ENCODE measurements around the gene GTF2B.
"Not testable (repeated sequence)": the region's sequence is repeated elsewhere in the genome, so short reads cannot be mapped to it uniquely, and the experiment has no call there.

The GTF2B gene

DNA sequence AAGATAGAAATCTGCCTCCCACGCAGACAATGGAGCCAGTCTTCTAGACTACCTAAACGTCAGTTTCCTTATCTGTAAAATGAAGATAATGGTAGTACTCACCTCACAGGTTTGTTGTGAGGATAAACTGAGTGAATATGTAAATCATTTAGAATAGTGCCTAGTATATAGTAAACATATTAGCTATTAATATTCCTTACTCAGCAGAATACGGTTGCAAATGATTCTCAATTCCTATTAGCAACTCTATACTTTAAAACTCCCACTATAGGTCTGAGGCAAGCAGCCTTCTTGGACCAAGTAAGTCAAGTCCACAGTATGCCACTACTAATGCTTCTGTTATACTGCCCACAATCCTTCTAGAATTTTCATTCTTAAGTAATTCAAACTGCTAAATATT is 5.4 kb downstream of the GTF2B start:
- Histone ChIP-seq H3K4me2 (ENCODE audit: low read depth, low read length, poor library complexity, severe bottlenecking) (no peak overlapping the region), H2AFZ (ENCODE audit: low read depth, low read length, severe bottlenecking) (no peak overlapping the region), H3K4me3 (ENCODE audit: insufficient read depth, low read length, poor library complexity, severe bottlenecking) (no peak overlapping the region), H3K36me3 (ENCODE audit: low read length) (peaks cover 35% of the 10 kb centered on the region; the same call in 1 of the 2 replicates), H3K27me3 (ENCODE audit: low read length) (no peaks in the 10 kb centered on the region), H3K9ac (ENCODE audit: low read length) (no peak overlapping the region), H4K20me1 (ENCODE audit: low read depth, low read length) (peaks cover 5% of the 10 kb centered on the region; the same call in 1 of the 2 replicates), H3K27ac (ENCODE audit: low read depth, low read length) (no peak overlapping the region), H3K79me2 (ENCODE audit: insufficient read depth, low read length) (peaks cover 71% of the 10 kb centered on the region), H3K9me2 (replicated peaks; ENCODE audit: insufficient read depth, low read length) (no peaks in the 10 kb centered on the region), H3K9me3 (ENCODE audit: insufficient read depth, low read length) (no peaks in the 10 kb centered on the region), H3F3A (ENCODE audit: insufficient read depth) (no peaks in the 10 kb centered on the region)
- TF ChIP-seq, protein P1, sequence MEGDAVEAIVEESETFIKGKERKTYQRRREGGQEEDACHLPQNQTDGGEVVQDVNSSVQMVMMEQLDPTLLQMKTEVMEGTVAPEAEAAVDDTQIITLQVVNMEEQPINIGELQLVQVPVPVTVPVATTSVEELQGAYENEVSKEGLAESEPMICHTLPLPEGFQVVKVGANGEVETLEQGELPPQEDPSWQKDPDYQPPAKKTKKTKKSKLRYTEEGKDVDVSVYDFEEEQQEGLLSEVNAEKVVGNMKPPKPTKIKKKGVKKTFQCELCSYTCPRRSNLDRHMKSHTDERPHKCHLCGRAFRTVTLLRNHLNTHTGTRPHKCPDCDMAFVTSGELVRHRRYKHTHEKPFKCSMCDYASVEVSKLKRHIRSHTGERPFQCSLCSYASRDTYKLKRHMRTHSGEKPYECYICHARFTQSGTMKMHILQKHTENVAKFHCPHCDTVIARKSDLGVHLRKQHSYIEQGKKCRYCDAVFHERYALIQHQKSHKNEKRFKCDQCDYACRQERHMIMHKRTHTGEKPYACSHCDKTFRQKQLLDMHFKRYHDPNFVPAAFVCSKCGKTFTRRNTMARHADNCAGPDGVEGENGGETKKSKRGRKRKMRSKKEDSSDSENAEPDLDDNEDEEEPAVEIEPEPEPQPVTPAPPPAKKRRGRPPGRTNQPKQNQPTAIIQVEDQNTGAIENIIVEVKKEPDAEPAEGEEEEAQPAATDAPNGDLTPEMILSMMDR (IDR thresholded peaks at IDR 0.05; ENCODE audit: insufficient read depth, low read length, poor library complexity, severe bottlenecking) = no peak
- no peak for TF ChIP-seq EZH2phosphoT487 (conservative IDR thresholded peaks at IDR 0.05; ENCODE audit: low read length)

DNA sequence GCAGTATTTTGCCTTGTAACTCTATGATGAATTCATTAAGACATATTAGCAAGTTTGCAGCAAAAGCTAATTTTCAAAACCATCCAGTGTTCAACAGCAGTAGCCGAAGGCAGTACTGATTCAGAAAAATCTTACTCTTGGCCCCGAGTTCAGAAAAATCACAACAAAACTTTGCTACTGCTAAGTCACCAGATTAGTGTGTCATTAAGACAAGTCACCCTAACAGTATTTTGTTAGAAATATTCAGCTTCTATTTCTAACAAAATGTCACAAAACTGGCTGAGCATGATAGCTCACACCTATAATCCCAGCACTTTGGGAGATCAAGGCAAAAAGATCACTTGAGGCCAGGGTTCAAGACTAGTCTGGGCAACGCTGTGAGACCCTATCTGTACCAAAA is 8.2 kb downstream of the GTF2B start:
- Histone ChIP-seq H3K79me2 (ENCODE audit: insufficient read depth, low read length) (peaks cover 54% of the 10 kb centered on the region), H3K9ac (ENCODE audit: low read length) (no peak overlapping the region), H3F3A (ENCODE audit: insufficient read depth) (peaks cover 8% of the 10 kb centered on the region; the same call in 1 of the 2 replicates), H3K27ac (ENCODE audit: low read depth, low read length) (no peak overlapping the region), H2AFZ (ENCODE audit: low read depth, low read length, severe bottlenecking) (no peak overlapping the region), H3K27me3 (ENCODE audit: low read length) (no peaks in the 10 kb centered on the region), H3K36me3 (ENCODE audit: low read length) (peaks cover 35% of the 10 kb centered on the region; the same call in 1 of the 2 replicates), H3K4me3 (ENCODE audit: insufficient read depth, low read length, poor library complexity, severe bottlenecking) (no peak overlapping the region), H3K9me2 (replicated peaks; ENCODE audit: insufficient read depth, low read length) (no peaks in the 10 kb centered on the region), H4K20me1 (ENCODE audit: low read depth, low read length) (no peaks in the 10 kb centered on the region), H3K4me2 (ENCODE audit: low read depth, low read length, poor library complexity, severe bottlenecking) (no peak overlapping the region), H3K9me3 (ENCODE audit: insufficient read depth, low read length) (no peaks in the 10 kb centered on the region)
- TF ChIP-seq, protein P1 (IDR thresholded peaks at IDR 0.05; ENCODE audit: insufficient read depth, low read length, poor library complexity, severe bottlenecking) = no peak
- no peak for TF ChIP-seq EZH2phosphoT487 (conservative IDR thresholded peaks at IDR 0.05; ENCODE audit: low read length)

DNA sequence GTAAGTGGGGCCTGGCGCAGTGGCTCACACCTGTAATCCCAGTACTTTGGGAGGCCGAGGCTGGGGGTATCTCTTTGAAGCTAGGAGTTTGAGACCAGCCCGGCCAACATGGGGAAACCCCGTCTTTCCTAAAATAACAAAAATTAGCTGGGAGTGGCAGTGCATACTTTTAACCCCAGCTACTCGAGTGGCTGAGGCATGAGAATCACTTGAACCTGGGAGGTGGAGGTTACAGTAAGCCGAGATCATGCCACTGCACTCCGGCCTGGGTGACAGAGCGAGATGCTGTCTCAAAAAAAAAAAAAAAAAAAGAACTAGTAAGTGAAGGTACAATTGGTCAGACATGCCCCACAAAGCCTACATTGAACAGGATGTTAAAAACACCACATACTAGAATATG is 10.7 kb downstream of the GTF2B start:
- H3K27ac ChIP-seq (ENCODE audit: low read depth, low read length); H3K9me3 ChIP-seq (ENCODE audit: insufficient read depth, low read length); H3K4me2 ChIP-seq (ENCODE audit: low read depth, low read length, poor library complexity, severe bottlenecking); H3K4me3 ChIP-seq (ENCODE audit: insufficient read depth, low read length, poor library complexity, severe bottlenecking); H3F3A ChIP-seq (ENCODE audit: insufficient read depth); H4K20me1 ChIP-seq (ENCODE audit: low read depth, low read length); H3K27me3 ChIP-seq (ENCODE audit: low read length); H3K9ac ChIP-seq (ENCODE audit: low read length); H3K9me2 ChIP-seq (replicated peaks; ENCODE audit: insufficient read depth, low read length); H2AFZ ChIP-seq (ENCODE audit: low read depth, low read length, severe bottlenecking): not testable (repeated sequence)
- peaks cover 18% of the 10 kb centered on the region; the same call in 1 of the 2 replicates for H3K36me3 ChIP-seq (ENCODE audit: low read length)
- H3K79me2 ChIP-seq (ENCODE audit: insufficient read depth, low read length) = peaks cover 63% of the 10 kb centered on the region

DNA sequence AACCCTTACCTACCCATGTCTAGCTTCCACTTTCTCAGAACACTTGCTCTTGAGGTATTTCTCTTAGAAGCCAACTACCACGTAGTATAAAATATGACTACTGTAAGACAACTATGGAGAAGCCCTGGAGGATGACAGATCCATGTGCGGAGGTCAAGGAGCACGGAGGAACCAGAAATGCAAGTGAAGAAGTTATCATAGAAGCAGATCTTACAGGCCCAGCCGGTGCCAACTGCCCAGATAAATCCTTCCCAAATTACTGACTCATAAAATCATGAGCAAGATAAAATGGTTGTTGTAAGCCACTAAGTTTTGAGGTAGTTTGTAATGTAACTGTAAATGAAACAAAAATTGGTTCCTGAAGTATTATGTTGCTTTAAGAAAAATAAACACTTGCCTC is 12.6 kb downstream of the GTF2B start:
- Histone ChIP-seq H3K4me3 (ENCODE audit: insufficient read depth, low read length, poor library complexity, severe bottlenecking) (no peak overlapping the region), H3K27me3 (ENCODE audit: low read length) (no peaks in the 10 kb centered on the region), H3K79me2 (ENCODE audit: insufficient read depth, low read length) (peaks cover 78% of the 10 kb centered on the region), H3K4me2 (ENCODE audit: low read depth, low read length, poor library complexity, severe bottlenecking) (no peak overlapping the region), H3K9me2 (replicated peaks; ENCODE audit: insufficient read depth, low read length) (no peaks in the 10 kb centered on the region), H3K9me3 (ENCODE audit: insufficient read depth, low read length) (no peaks in the 10 kb centered on the region), H3F3A (ENCODE audit: insufficient read depth) (peaks cover 8% of the 10 kb centered on the region; the same call in 1 of the 2 replicates), H3K9ac (ENCODE audit: low read length) (no peak overlapping the region), H2AFZ (ENCODE audit: low read depth, low read length, severe bottlenecking) (no peak overlapping the region), H4K20me1 (ENCODE audit: low read depth, low read length) (no peaks in the 10 kb centered on the region), H3K27ac (ENCODE audit: low read depth, low read length) (no peak overlapping the region), H3K36me3 (ENCODE audit: low read length) (peaks cover 10% of the 10 kb centered on the region; the same call in 1 of the 2 replicates)
- TF ChIP-seq, protein P1 (IDR thresholded peaks at IDR 0.05; ENCODE audit: insufficient read depth, low read length, poor library complexity, severe bottlenecking) = no peak
- TF ChIP-seq EZH2phosphoT487 (conservative IDR thresholded peaks at IDR 0.05; ENCODE audit: low read length) = no peak

Measured in SU-DHL-6 (cell line).